NT2/D1 (cell line): Measurements from ENCODE around the gene PDCD1.

Experiments used
- YY1 ChIP-seq: IDR thresholded peaks from 2 replicates; pipeline ENCODE4 v1.6.1; 2011; ENCODE audit not compliant: insufficient read length, insufficient read depth
- ZNF274 ChIP-seq: IDR thresholded peaks from 2 replicates; pipeline ENCODE4 v1.6.1; 2011; ENCODE audit warnings: mild to moderate bottlenecking, low read depth, low read length

DNA sequence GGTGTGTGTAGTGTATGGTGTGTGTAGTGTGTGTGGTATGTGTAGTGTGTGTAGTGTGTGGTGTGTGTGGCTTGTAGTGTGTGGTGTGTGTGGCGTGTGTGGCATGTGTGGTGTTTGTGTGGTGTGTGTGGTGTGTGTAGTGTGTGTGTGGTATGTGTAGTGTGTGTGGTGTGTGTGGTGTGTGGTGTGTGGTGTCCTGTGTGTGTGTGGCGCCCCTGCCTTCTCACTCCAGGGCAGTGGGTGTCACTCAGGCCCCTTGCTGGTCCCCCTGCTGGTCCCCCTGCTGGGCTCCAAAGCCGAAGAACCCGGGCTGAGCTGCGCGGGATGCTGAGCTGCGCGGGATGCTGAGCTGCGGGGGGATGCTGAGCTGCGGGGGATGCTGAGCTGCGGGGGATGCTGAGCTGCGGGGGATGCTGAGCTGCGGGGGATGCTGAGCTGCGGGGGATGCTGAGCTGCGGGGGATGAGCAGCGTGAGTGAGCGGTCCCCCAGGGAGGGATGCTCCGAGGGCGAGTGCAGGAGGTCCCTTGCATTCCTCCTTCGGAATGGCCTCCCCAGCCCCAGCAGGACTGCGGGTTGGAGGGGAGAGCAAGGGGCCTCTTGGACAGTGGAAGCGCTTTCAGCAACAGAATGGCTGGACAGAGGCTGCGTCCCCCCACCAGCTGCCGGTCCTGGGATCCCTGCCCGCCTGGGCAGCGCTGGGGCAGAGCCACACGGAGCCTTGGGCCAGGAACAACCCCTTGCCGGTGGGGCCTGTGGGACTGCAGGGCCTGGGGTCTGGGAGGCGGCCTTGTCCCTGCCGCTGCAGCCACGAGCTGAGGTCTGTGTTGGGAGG is 7.5 kb upstream of the PDCD1 start:
- TF ChIP-seq ZNF274: no peak
- TF ChIP-seq YY1: no peak
